Endothelial cell of umbilical vein (primary cell): ENCODE data around the gene CACNA1C. TPM values are rescaled to one million over a fixed set of nuclear protein-coding genes. Genes with fewer than 3 reads are reported as not detected.

Experiments used
- BruUV-seq: library from RNA; stranded (reverse); fragments of 400-500 nt; replicated peaks from 2 replicates; lab custom pipeline; 2021; lab: Mats Ljungman, UMichigan
- CTCF ChIA-PET: fragments of 300-600, 350-600 bp; sonication (Branson Sonifier 250); formaldehyde crosslinking; loops from one replicate; lab custom pipeline; 2021; ENCODE audit warnings: antibody characterized with exemption, inconsistent platforms; lab: Charles Lee
- POLR2A ChIA-PET: fragments of 300-600, 350-600 bp; sonication (Branson Sonifier 250); formaldehyde crosslinking; loops from one replicate; lab custom pipeline; 2021; ENCODE audit warnings: antibody characterized with exemption, inconsistent platforms; lab: Charles Lee
- DNase-seq: peaks from one replicate; pipeline ENCODE4 v3.0.0-alpha.2; 2011; ENCODE audit warnings: low read depth, low spot score
- FAIRE-seq: peaks from 2 replicates; lab custom pipeline; 2011; peaks lifted over from hg19 to GRCh38; lab: Jason Lieb, UNC
- H2AFZ ChIP-seq: 2 replicates; pipeline ENCODE4 v1.6.0; 2012; ENCODE audit warnings: low read depth, low read length, control low read depth, inconsistent platforms
- H3K27ac ChIP-seq: 2 replicates; pipeline ENCODE4 v1.5.1; 2011; ENCODE audit warnings: low read depth, mild to moderate bottlenecking, control low read depth, low read length, moderate library complexity; ENCODE audit not compliant: insufficient read depth
- H3K27me3 ChIP-seq, 2 experiments: 2 replicates each; pipeline versions ENCODE4 v1.6.0 to v1.6.1; 2011; ENCODE audit warnings: low read length in 2 of 2, mixed read lengths in 1 of 2; ENCODE audit not compliant: control insufficient read depth in 2 of 2, insufficient read depth in 2 of 2
- H3K36me3 ChIP-seq, 2 experiments: 2 replicates in 1 of 2; 3 replicates in 1 of 2; pipeline ENCODE4 v1.5.1; 2011; ENCODE audit warnings: low read length in 2 of 2, mild to moderate bottlenecking in 1 of 2, moderate library complexity in 1 of 2; ENCODE audit not compliant: control insufficient read depth in 2 of 2, insufficient read depth in 2 of 2; ENCODE audit errors: extremely low read depth in 1 of 2
- H3K4me1 ChIP-seq: 3 replicates; pipeline ENCODE4 v1.5.1; 2011; ENCODE audit warnings: mild to moderate bottlenecking, low read length; ENCODE audit not compliant: control insufficient read depth, insufficient read depth; ENCODE audit errors: extremely low read depth
- H3K4me2 ChIP-seq: 2 replicates; pipeline ENCODE4 v1.6.1; 2011; ENCODE audit warnings: low read length, control low read depth, mixed read lengths; ENCODE audit not compliant: insufficient read depth
- H3K4me3 ChIP-seq, 3 experiments: fragments of 200-600 bp in 1 of 3; sonication (generic), shearing (Covaris generic) in 1 of 3; replicated peaks in 1 of 3; 2 replicates each; pipeline ENCODE4 v1.5.1; 2011 to 2016; ENCODE audit warnings: control low read depth in 3 of 3, low read length in 3 of 3, mild to moderate bottlenecking in 2 of 3, inconsistent platforms in 1 of 3, low read depth in 1 of 3, moderate library complexity in 1 of 3; ENCODE audit not compliant: insufficient read depth in 1 of 3
- H3K79me2 ChIP-seq: 2 replicates; pipeline ENCODE4 v1.6.0; 2012; ENCODE audit warnings: low read length, inconsistent platforms; ENCODE audit not compliant: control insufficient read depth, insufficient read depth
- H3K9ac ChIP-seq: replicated peaks from 2 replicates; pipeline ENCODE3; 2011; ENCODE audit warnings: low read length, control low read depth; ENCODE audit not compliant: insufficient read depth; ENCODE audit errors: extremely low read depth
- H3K9me1 ChIP-seq: replicated peaks from 3 replicates; pipeline ENCODE4 v1.6.0; 2011; ENCODE audit warnings: mild to moderate bottlenecking, low read length; ENCODE audit not compliant: control insufficient read depth, insufficient read depth; ENCODE audit errors: extremely low read depth
- H3K9me3 ChIP-seq: replicated peaks from 2 replicates; pipeline ENCODE4 v1.5.1; 2012; ENCODE audit warnings: low read length, inconsistent platforms; ENCODE audit not compliant: control insufficient read depth, insufficient read depth
- H4K20me1 ChIP-seq: replicated peaks from 2 replicates; pipeline ENCODE3; 2011; ENCODE audit warnings: mild to moderate bottlenecking, low read length; ENCODE audit not compliant: control insufficient read depth, insufficient read depth; ENCODE audit errors: extremely low read depth
- CTCF ChIP-seq, 2 donors: IDR thresholded peaks; 1 replicate in 1 of 2; 2 replicates in 1 of 2; pipeline ENCODE4 v1.5.1; 2011; ENCODE audit warnings: low read length in 2 of 2, mild to moderate bottlenecking in 2 of 2, moderate library complexity in 2 of 2, control low read depth in 1 of 2, inconsistent platforms in 1 of 2, low read depth in 1 of 2; ENCODE audit not compliant: insufficient read depth in 1 of 2; ENCODE audit errors: extremely low read depth in 1 of 2
- EZH2 ChIP-seq: IDR thresholded peaks from 2 replicates; pipeline ENCODE4 v1.6.1; 2012; ENCODE audit warnings: borderline replicate concordance, low read depth, mild to moderate bottlenecking, moderate library complexity, low read length, inconsistent platforms; ENCODE audit not compliant: severe bottlenecking
- FOS ChIP-seq: IDR thresholded peaks from 2 replicates; pipeline ENCODE4 v1.6.1; 2011; ENCODE audit warnings: mild to moderate bottlenecking, low read length, moderate library complexity, borderline replicate concordance; ENCODE audit not compliant: insufficient read depth
- GATA2 ChIP-seq: IDR thresholded peaks from 2 replicates; pipeline ENCODE4 v1.7.0; 2011; ENCODE audit warnings: low read depth, mild to moderate bottlenecking, moderate library complexity, mixed read lengths, low read length; ENCODE audit not compliant: insufficient read length, insufficient read depth
- JUN ChIP-seq: IDR thresholded peaks from 2 replicates; pipeline ENCODE4 v1.6.1; 2011; ENCODE audit warnings: borderline replicate concordance, low read depth; ENCODE audit not compliant: insufficient read length, insufficient read depth
- MAX ChIP-seq: IDR thresholded peaks from 2 replicates; pipeline ENCODE4 v1.6.1; 2011; ENCODE audit not compliant: insufficient read depth, insufficient read length
- MYC ChIP-seq: IDR thresholded peaks from one replicate; pipeline ENCODE4 v1.6.1; 2011; ENCODE audit warnings: mild to moderate bottlenecking, low read depth, low read length
- POLR2A ChIP-seq: IDR thresholded peaks from 2 replicates; pipeline ENCODE4 v1.6.1; 2012; ENCODE audit warnings: low read depth, mild to moderate bottlenecking, control low read depth, low read length
- POLR2AphosphoS5 ChIP-seq: IDR thresholded peaks from 2 replicates; pipeline ENCODE4 v1.6.1; 2012; ENCODE audit warnings: low read depth, mild to moderate bottlenecking, control low read depth, low read length, moderate library complexity; ENCODE audit not compliant: insufficient read depth
- dilution Hi-C: fragments of 300-500 bp; cut with MboI; formaldehyde crosslinking; loops from one replicate; pipeline ENCODE4 v1.15.0; 2019; ENCODE audit warnings: low sequenced_read_pairs; ENCODE audit not compliant: extremely low pct_ligation_motif_present
- intact Hi-C: fragments of 100-400 bp; cut with micrococcal nuclease; formaldehyde crosslinking; loops from one replicate; pipeline ENCODE4 v1.10.0; 2022
- polyA plus RNA-seq, 4 experiments: library from polyadenylated mRNA; depleted of rRNA in 3 of 4; stranded (reverse) in 3 of 4; unstranded in 1 of 4; fragments of >200 nt; gene quantifications; 2 replicates each; pipeline versions ENCODE4 v1.2.1 to v1.2.3, GENCODE V29; 2011 to 2012; ENCODE audit warnings: missing spikeins in 1 of 4
- total RNA-seq: library from RNA; stranded (reverse); gene quantifications from 2 replicates; pipeline ENCODE4 v1.2.3, GENCODE V29; 2021

Gene CACNA1C
- total and polyA plus RNA-seq, 2 donors (not counting 3 experiments of a cell fraction or from before 2014, with no cell fraction given) = not detected

GRCh38 chr12:2629051-2629450, 576.3 kb downstream of the CACNA1C start:
- Histone ChIP-seq H2AFZ (no peak overlapping the region), H3K36me3 (no peaks in the 10 kb centered on the region), H3K9ac (no peak overlapping the region), H3K4me2 (no peak overlapping the region), H3K4me3 (no peak overlapping the region), H3K9me1 (no peaks in the 10 kb centered on the region), H3K9me3 (no peaks in the 10 kb centered on the region), H3K4me1 (no peaks in the 10 kb centered on the region), H4K20me1 (no peaks in the 10 kb centered on the region), H3K27ac (no peak overlapping the region), H3K79me2 (no peaks in the 10 kb centered on the region), H3K27me3 (peaks cover 0 to 2% of the 10 kb centered on the region in 2 experiments)
- intact Hi-C loops = no loop called here
- DNase-seq (no peak), FAIRE-seq (no peak)
- no peak for TF ChIP-seq GATA2
- TF ChIP-seq POLR2AphosphoS5 = no peak
- TF ChIP-seq EZH2 = no peak
- no peak for TF ChIP-seq MAX
- TF ChIP-seq CTCF (IDR thresholded peaks at IDR 0.05; ENCODE audit: extremely low read depth in 1 of 2, insufficient read depth in 1 of 2, low read depth in 1 of 2, low read length in 2 of 2) = no peak
- TF ChIP-seq MYC = no peak
- no peak for TF ChIP-seq JUN
- no peak for TF ChIP-seq POLR2A
- no peak for TF ChIP-seq FOS
- CTCF ChIA-PET = no interaction called here
- POLR2A ChIA-PET = no interaction called here
- no TSS peak for BruUV-seq
- dilution Hi-C loops = no loop called here
